BE2C (cell line): ENCODE results near the gene PTGER1.

Experiments used
- DNase-seq: peaks from one replicate; pipeline ENCODE4 v3.0.0-alpha.2; 2020
- H3K27me3 ChIP-seq: fragments of 250-450 bp; sonication (Bioruptor Pico); 2 replicates; pipeline ENCODE4 v1.5.1; 2020; ENCODE audit warnings: mild to moderate bottlenecking
- H3K36me3 ChIP-seq: fragments of 250-450 bp; sonication (Bioruptor Pico); 2 replicates; pipeline ENCODE4 v1.5.1; 2020; ENCODE audit warnings: mild to moderate bottlenecking
- H3K4me1 ChIP-seq: fragments of 250-450 bp; sonication (Bioruptor Pico); 2 replicates; pipeline ENCODE4 v1.5.1; 2020
- H3K4me3 ChIP-seq: 2 replicates; pipeline ENCODE4 v1.5.1; 2011; ENCODE audit warnings: low read depth, low read length
- H3K9me3 ChIP-seq: fragments of 250-450 bp; sonication (Bioruptor Pico); 2 replicates; pipeline ENCODE4 v1.5.1; 2020
- CTCF ChIP-seq: IDR thresholded peaks from 2 replicates; pipeline ENCODE4 v1.5.1; 2012; ENCODE audit warnings: mild to moderate bottlenecking, low read depth, low read length

Gene PTGER1

GRCh38 chr19:14503285-14503684 is 28.1 kb upstream of the PTGER1 start:
- H3K4me3 ChIP-seq: no peak overlapping the region
- no peaks in the 10 kb centered on the region for H3K4me1 ChIP-seq
- TF ChIP-seq CTCF: no peak
- H3K27me3 ChIP-seq: no peaks in the 10 kb centered on the region
- H3K9me3 ChIP-seq: no peaks in the 10 kb centered on the region
- no peak for DNase-seq
- H3K36me3 ChIP-seq: no peaks in the 10 kb centered on the region

- no peak for DNase-seq
- Histone ChIP-seq H3K36me3 (no peaks in the 10 kb centered on the region), H3K4me1 (no peaks in the 10 kb centered on the region), H3K27me3 (no peaks in the 10 kb centered on the region), H3K4me3 (no peak overlapping the region), H3K9me3 (no peaks in the 10 kb centered on the region)
- no peak for TF ChIP-seq CTCF
Observed at GRCh38 chr19:14502334-14503092, 27.4 kb upstream of the PTGER1 start.

GRCh38 chr19:14497228-14497921 is 22.2 kb upstream of the PTGER1 start:
- H3K36me3 ChIP-seq: no peaks in the 10 kb centered on the region
- no peak for DNase-seq
- H3K4me1 ChIP-seq: no peaks in the 10 kb centered on the region
- no peak for TF ChIP-seq CTCF
- no peaks in the 10 kb centered on the region for H3K27me3 ChIP-seq
- H3K9me3 ChIP-seq: no peaks in the 10 kb centered on the region
- no peak overlapping the region for H3K4me3 ChIP-seq

- TF ChIP-seq CTCF: no peak
- Histone ChIP-seq H3K27me3 (no peaks in the 10 kb centered on the region), H3K36me3 (no peaks in the 10 kb centered on the region), H3K4me1 (no peaks in the 10 kb centered on the region), H3K9me3 (no peaks in the 10 kb centered on the region), H3K4me3 (no peak overlapping the region)
- DNase-seq: no peak
Observed at GRCh38 chr19:14496834-14497227, 21.7 kb upstream of the PTGER1 start.

- H3K36me3 ChIP-seq: peaks cover 2% of the 10 kb centered on the region; the same call in 1 of the 2 replicates
- H3K27me3 ChIP-seq: no peaks in the 10 kb centered on the region
- H3K4me3 ChIP-seq: peak within 1 kb of the TSS; percentile 77
- DNase-seq: peak; percentile 98
- no peaks in the 10 kb centered on the region for H3K9me3 ChIP-seq
- H3K4me1 ChIP-seq: no peaks in the 10 kb centered on the region
- no peak for TF ChIP-seq CTCF
Observed at GRCh38 chr19:14496029-14496833, 21.1 kb upstream of the PTGER1 start, which contains the start of gene GIPC1. GIPC1 (minus strand) TSS chr19:14496127; CDS start chr19:14482976, 13,151 bp downstream.
